Heart right ventricle (tissue), 16 donors: ENCODE results near the gene SPECC1L. TPM values are rescaled to one million over a fixed set of nuclear protein-coding genes. Genes with fewer than 3 reads are reported as not detected.
"Not testable (repeated sequence)": the region's sequence is repeated elsewhere in the genome, so short reads cannot be mapped to it uniquely, and the experiment has no call there.

Experiments
- ATAC-seq, 8 donors: fragments of 200-7000 bp; cut with Tn5 transposase; one replicate each; pipeline ENCODE4 v1.9.1; 2020; ENCODE audit warnings: mild to moderate bottlenecking in 8 of 8, moderate library complexity in 8 of 8, moderate number of reproducible peaks in 1 of 8
- DNase-seq, 2 donors: peaks; one replicate each; pipeline ENCODE4 v3.0.0-alpha.2; 2020
- H3K27ac ChIP-seq, 10 donors: fragments of 200-600 bp; sonication (generic) in 2 of 10; one replicate each; pipeline versions ENCODE4 v1.5.0 to v1.8.0; 2020 to 2022; ENCODE audit warnings: mild to moderate bottlenecking in 3 of 10
- H3K27me3 ChIP-seq, 7 donors: fragments of 200-600 bp; one replicate each; pipeline ENCODE4 v1.8.0; 2021 to 2022; ENCODE audit warnings: mild to moderate bottlenecking in 2 of 7
- H3K36me3 ChIP-seq, 9 donors: fragments of 200-600 bp; sonication (generic) in 1 of 9; one replicate each; pipeline versions ENCODE4 v1.5.0 to v1.8.0; 2020 to 2022; ENCODE audit warnings: mild to moderate bottlenecking in 2 of 9
- H3K4me1 ChIP-seq, 9 donors: fragments of 200-600 bp; sonication (generic) in 1 of 9; one replicate each; pipeline versions ENCODE4 v1.5.0 to v1.8.0; 2020 to 2022; ENCODE audit warnings: mild to moderate bottlenecking in 4 of 9
- H3K4me3 ChIP-seq, 10 donors: fragments of 200-600 bp; sonication (generic) in 2 of 10; one replicate each; pipeline versions ENCODE4 v1.5.0 to v1.8.0; 2020 to 2022; ENCODE audit warnings: mild to moderate bottlenecking in 7 of 10, moderate library complexity in 2 of 10
- H3K9me3 ChIP-seq, 11 donors: fragments of 200-600 bp in 10 of 11; sonication (generic) in 2 of 11; one replicate each; pipeline versions ENCODE4 v1.5.0 to v1.8.0; 2013 to 2022; ENCODE audit warnings: mild to moderate bottlenecking in 2 of 11, control low read depth in 1 of 11, moderate library complexity in 1 of 11
- WGBS, 2 donors: extraction: QIAGEN DNeasy Blood & Tissue Kit; methylation state at CpG; one replicate each; pipeline ENCODE4 v1.1.7; 2013; ENCODE audit warnings: inconsistent platforms in 1 of 2; 5-methylcytosine and 5-hydroxymethylcytosine counted together
- intact Hi-C, 10 donors: fragments of 100-400 bp; cut with DNase I; formaldehyde crosslinking; loops; one replicate each; pipeline versions ENCODE4 v1.11.1 to v1.14.2; 2022
- polyA plus RNA-seq, 2 donors: library from polyadenylated mRNA; stranded (reverse); fragments of 200-250 nt; gene quantifications; one replicate each; pipeline ENCODE4 v1.2.3, GENCODE V29; 2013
- total RNA-seq, 10 donors: library from RNA; stranded (reverse); fragmentation: NEBNext Ultra II Directional in 3 of 10; extraction: Animal tissue kit (Norgen Biotek cat#: 25700) in 3 of 10; gene quantifications; one replicate each; pipeline versions ENCODE4 v1.2.1 to v1.2.4, GENCODE V29; 2021 to 2023
- TF ChIP-seq, protein P1 (sequence below), 9 donors: fragments of 200-600 bp; sonication (generic) in 2 of 9; IDR thresholded peaks; one replicate each; pipeline versions ENCODE4 v1.5.0 to v1.8.0; 2021 to 2022; ENCODE audit warnings: antibody characterized with exemption in 9 of 9, mild to moderate bottlenecking in 5 of 9, moderate library complexity in 1 of 9
- donor health status: Arrhythmogenic right ventricular cardiomyopathy.
- donor health status: ischemic (EF 13 %, LVEDD 7.1; RV severe dilation, severe dysfunction).
- donor health status: healthy with polysubstance abuse.
- donor health status: DM: no; HTN: yes; CAD: no.
- donor health status: DM: no; HTN: no; CAD: no.
- donor health status: ischemic (EF 25% LVEDD 6.9; RV normal size, moderate dysfunction).
- donor health status: ischemic (EF 25% LVEDD 5.7; RV mildly dilated, moderate dysfunction).
- donor health status: healthy.
- donor health status: DM: yes; HTN: yes; CAD: no.
- donor health status: Ischemic cardiomyopathy.
- donor health status: ischemic (EF 35%, LVEDD 5.7; RV mildly dilated, moderate dysfunction).
- donor health status: nonischemic (EF 11% LVEDD 7.7; RV severe dilation, severe dysfunction).
- donor health status: DM: yes; HTN: yes; CAD: no.
- donor health status: PGD.
- donor health status: ischemic (EF 29% LVEDD 5.4; RV normal size, mild dysfunction).
- donor health status: nonischemic (EF 23%, LVEDD 6.1; RV moderate dilation, normal function).

The SPECC1L gene
- total and polyA plus RNA-seq, 12 donors: 8.3 to 61.7 (median 49.5) TPM

DNA sequence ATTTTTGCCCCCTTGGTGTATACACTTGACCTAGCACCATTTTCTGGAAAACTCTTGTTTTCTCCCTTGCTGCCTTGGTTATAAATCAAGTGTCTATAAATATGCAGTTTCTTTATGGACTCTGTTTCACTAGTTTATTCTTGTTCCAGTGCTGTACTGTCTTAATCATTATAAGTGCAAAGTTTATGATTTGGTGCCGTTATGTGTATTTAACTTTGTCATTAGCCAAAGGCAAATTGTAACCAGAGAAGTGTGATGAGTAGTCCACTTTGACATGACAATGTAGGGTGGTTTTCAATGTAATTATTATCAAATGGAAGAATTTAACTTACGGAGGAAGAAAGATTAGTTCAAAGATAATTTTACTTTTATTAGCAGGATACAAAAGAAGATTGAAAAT lies 40.3 kb downstream of the SPECC1L start:
- Histone ChIP-seq H3K36me3 (peaks cover 0 to 80% (median 12%) of the 10 kb centered on the region in 9 donors), H3K4me3 (no peak overlapping the region), H3K27ac (no peak overlapping the region), H3K4me1 (peaks cover 0 to 37% (median 25%) of the 10 kb centered on the region in 9 donors), H3K27me3 (no peaks in the 10 kb centered on the region), H3K9me3 (peaks cover 0 to 6% (median 0%) of the 10 kb centered on the region in 11 donors)
- intact Hi-C loops: loop anchor here in 1 of 10 donors (5.0 kb wide), 1 partner anchor 51 kb away; no protein-coding TSS in a partner anchor
- ATAC-seq (no peak), DNase-seq (no peak)
- TF ChIP-seq, protein P1, sequence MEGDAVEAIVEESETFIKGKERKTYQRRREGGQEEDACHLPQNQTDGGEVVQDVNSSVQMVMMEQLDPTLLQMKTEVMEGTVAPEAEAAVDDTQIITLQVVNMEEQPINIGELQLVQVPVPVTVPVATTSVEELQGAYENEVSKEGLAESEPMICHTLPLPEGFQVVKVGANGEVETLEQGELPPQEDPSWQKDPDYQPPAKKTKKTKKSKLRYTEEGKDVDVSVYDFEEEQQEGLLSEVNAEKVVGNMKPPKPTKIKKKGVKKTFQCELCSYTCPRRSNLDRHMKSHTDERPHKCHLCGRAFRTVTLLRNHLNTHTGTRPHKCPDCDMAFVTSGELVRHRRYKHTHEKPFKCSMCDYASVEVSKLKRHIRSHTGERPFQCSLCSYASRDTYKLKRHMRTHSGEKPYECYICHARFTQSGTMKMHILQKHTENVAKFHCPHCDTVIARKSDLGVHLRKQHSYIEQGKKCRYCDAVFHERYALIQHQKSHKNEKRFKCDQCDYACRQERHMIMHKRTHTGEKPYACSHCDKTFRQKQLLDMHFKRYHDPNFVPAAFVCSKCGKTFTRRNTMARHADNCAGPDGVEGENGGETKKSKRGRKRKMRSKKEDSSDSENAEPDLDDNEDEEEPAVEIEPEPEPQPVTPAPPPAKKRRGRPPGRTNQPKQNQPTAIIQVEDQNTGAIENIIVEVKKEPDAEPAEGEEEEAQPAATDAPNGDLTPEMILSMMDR (IDR thresholded peaks at IDR 0.05): no peak
- WGBS, 2 donors: 84 to 89% methylated on average over 2 of the region's 2 CpGs

DNA sequence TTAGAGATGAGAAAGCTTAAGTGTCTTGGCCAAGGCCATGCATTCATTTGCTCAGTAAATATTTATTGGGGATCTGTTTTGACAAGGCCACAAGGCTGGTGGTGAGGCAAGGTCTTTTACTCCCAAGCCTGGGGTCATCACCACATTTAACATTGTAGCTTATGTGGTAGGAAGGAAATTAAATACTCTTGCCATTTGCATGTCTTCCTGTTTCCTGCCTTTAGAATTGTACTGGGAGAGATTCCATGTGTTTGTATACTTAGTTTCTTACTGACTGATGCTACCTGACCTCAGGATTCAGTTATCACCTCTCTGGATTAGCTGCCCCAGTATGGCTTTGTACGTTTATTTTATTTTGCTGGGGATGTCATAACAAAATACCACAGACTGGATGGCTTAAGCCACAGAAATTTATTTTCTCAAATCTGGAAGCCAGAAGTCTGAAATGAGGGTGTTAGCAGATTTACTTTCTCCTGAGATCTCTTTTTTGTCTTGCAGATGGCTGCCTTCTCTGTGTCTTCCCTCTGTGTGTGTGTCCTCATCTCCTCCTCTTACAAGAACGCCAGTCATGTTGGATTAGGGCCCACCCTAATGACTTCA lies 44.8 kb downstream of the SPECC1L start:
- Histone ChIP-seq H3K36me3 (peaks cover 0 to 67% (median 15%) of the 10 kb centered on the region in 9 donors), H3K27me3 (no peaks in the 10 kb centered on the region), H3K27ac (peak overlapping the region in 3 of 10 donors; percentile 12 to 39 (median 39)), H3K9me3 (no peaks in the 10 kb centered on the region), H3K4me3 (no peak overlapping the region), H3K4me1 (peaks cover 0 to 21% (median 11%) of the 10 kb centered on the region in 9 donors)
- TF ChIP-seq, protein P1 (IDR thresholded peaks at IDR 0.05): no peak
- intact Hi-C loops: no loop called here
- 57 to 70% methylated on average over 2 of the region's 2 CpGs for WGBS, 2 donors
- DNase-seq (no peak), ATAC-seq (peak in 1 of 8 donors; percentile 22)

DNA sequence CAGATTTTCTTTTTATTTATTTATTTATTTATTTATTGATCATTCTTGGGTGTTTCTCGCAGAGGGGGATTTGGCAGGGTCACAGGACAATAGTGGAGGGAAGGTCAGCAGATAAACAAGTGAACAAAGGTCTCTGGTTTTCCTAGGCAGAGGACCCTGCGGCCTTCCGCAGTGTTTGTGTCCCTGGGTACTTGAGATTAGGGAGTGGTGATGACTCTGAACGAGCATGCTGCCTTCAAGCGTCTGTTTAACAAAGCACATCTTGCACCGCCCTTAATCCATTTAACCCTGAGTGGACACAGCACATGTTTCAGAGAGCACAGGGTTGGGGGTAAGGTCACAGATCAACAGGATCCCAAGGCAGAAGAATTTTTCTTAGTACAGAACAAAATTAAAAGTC lies 45.6 kb downstream of the SPECC1L start:
- ATAC-seq, H3K4me3 ChIP-seq, H3K9me3 ChIP-seq, intact Hi-C loops, H3K27me3 ChIP-seq, DNase-seq: not testable (repeated sequence)
- Histone ChIP-seq H3K27ac (peak overlapping the region in 2 of 10 donors; percentile 39), H3K4me1 (peaks cover 0 to 18% (median 11%) of the 10 kb centered on the region in 9 donors), H3K36me3 (peaks cover 0 to 74% (median 16%) of the 10 kb centered on the region in 9 donors)
- WGBS, 2 donors: 53 to 57% methylated on average over 6 of the region's 6 CpGs

DNA sequence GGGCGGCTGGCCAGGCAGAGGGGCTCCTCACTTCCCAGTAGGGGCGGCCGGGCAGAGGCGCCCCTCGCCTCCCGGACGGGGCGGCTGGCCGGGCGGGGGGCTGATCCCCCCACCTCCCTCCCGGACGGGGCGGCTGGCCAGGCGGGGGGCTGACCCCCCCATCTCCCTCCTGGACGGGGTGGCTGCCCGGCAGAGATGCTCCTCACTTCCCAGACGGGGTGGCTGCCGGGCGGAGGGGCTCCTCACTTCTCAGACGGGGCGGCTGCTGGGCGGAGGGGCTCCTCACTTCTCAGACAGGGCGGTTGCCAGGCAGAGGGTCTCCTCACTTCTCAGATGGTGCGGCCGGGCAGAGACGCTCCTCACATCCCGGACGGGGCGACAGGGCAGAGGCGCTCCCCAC lies 46.9 kb downstream of the SPECC1L start:
- peaks cover 0 to 80% (median 16%) of the 10 kb centered on the region in 9 donors for H3K36me3 ChIP-seq
- H3K9me3 ChIP-seq, ATAC-seq, intact Hi-C loops, H3K4me3 ChIP-seq, H3K27me3 ChIP-seq, H3K27ac ChIP-seq, DNase-seq: not testable (repeated sequence)
- H3K4me1 ChIP-seq: peaks cover 0 to 14% (median 11%) of the 10 kb centered on the region in 9 donors
- 94 to 98% methylated on average over 24 to 25 of the region's 30 CpGs for WGBS, 2 donors

DNA sequence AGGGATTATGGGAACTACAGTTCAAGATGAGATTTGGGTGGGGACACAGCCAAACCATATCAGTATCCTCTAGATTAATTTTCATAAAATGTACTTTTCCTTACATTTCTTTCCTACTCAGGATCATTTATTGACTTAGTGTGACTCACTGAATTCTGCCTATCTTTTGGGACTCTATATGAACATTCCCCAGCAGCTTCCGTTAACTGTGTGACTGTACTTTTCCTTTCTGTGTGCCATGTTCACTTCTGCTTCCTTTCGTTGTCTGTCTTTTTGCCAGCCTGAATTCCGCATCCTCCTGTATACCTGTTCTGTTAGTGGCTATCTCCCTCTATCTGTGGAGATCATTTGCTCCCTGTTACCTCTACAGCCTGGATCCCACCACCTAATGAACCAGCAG lies 48.8 kb downstream of the SPECC1L start:
- 93 to 98% methylated on average over 3 of the region's 3 CpGs for WGBS, 2 donors
- ATAC-seq (no peak), DNase-seq (no peak)
- no peaks in the 10 kb centered on the region for H3K27me3 ChIP-seq
- H3K36me3 ChIP-seq: peaks cover 0 to 80% (median 12%) of the 10 kb centered on the region in 9 donors
- H3K27ac ChIP-seq: no peak overlapping the region
- H3K4me3 ChIP-seq: no peak overlapping the region
- H3K4me1 ChIP-seq: peaks cover 0 to 30% (median 18%) of the 10 kb centered on the region in 9 donors
- intact Hi-C loops: no loop called here
- H3K9me3 ChIP-seq: no peaks in the 10 kb centered on the region
- TF ChIP-seq, protein P1 (IDR thresholded peaks at IDR 0.05): no peak
